ENCODE measurements around the gene ISOC1. TPM values are rescaled to one million over a fixed set of nuclear protein-coding genes. Genes with fewer than 3 reads are reported as not detected.

Gene ISOC1
- polyA plus RNA-seq, 1 donor (not counting 4 experiments of a cell fraction or from before 2014, with no cell fraction given): 26.4 TPM

DNA sequence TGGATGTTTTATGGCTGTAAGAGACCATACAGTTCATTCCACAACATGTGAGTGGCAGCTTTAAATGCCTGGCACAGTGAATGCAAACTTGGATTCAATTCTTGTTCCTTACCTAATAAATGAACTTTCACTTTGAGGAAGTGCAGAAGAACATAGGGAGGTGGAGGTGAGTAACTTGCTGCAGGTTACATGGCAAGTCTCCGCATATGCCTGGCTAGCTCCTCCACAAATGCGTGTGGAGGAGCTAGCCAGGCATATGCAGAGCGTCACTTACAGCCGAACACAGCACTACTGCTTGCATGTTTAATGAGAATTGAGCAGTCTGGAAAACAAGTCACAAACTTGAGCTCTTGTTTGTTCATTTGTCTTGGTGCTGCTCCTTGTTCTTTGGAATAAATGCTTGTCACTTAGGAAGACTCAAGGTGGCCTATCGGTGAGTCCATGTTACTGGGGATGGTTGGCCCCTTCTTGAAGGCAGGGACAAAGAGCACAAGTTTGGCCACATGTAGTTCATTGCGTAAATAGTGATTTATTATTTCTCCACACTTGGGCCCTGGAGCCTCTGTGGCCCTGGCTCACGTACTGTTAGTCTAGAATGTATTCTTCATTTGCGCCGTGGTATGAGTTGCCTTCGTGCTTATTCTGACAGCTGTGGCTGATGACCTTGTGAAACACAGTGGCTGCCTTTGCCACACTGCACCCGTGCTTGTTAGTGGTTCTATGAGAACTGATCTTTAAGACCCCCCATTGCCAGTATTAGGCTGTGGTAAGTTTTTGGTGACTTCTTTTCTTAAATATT, 3.1 kb downstream of the ISOC1 start:
- Histone ChIP-seq H3K27me3 (ENCODE audit: control insufficient read depth, extremely low read depth, insufficient read depth, low read length) (no peaks in the 10 kb centered on the region), H3K27ac (ENCODE audit: control insufficient read depth, insufficient read depth, low read length) (peak overlapping the region; percentile 38), H3K4me2 (ENCODE audit: control insufficient read depth, extremely low read depth, insufficient read depth, low read depth, low read length) (peak overlapping the region; percentile 98), H3K4me1 (ENCODE audit: control insufficient read depth, extremely low read depth, insufficient read depth, low read length) (peaks cover 31% of the 10 kb centered on the region), H2AFZ (ENCODE audit: control insufficient read depth, low read length) (peak overlapping the region; percentile 65), H3K9ac (ENCODE audit: control insufficient read depth, extremely low read depth, insufficient read depth, low read length) (peak overlapping the region; percentile 4), H3K9me3 (ENCODE audit: control insufficient read depth, low read depth, low read length) (no peaks in the 10 kb centered on the region), H3K4me3 (ENCODE audit: control insufficient read depth in 2 of 3, extremely low read depth in 1 of 3, insufficient read depth in 2 of 3, low read depth in 1 of 3, low read length in 3 of 3) (peak overlapping the region in 2 of 3 experiments; percentile 29 to 54), H3K36me3 (ENCODE audit: control insufficient read depth in 2 of 2, extremely low read depth in 1 of 2, insufficient read depth in 2 of 2, low read length in 2 of 2) (no peaks in the 10 kb centered on the region), H4K20me1 (ENCODE audit: control insufficient read depth, extremely low read depth, insufficient read depth, low read length) (no peaks in the 10 kb centered on the region), H3K9me1 (ENCODE audit: control insufficient read depth, extremely low read depth, insufficient read depth, low read length) (no peaks in the 10 kb centered on the region), H3K79me2 (ENCODE audit: control insufficient read depth, insufficient read depth, low read length) (peaks cover 24% of the 10 kb centered on the region)
- TF ChIP-seq, protein P1, sequence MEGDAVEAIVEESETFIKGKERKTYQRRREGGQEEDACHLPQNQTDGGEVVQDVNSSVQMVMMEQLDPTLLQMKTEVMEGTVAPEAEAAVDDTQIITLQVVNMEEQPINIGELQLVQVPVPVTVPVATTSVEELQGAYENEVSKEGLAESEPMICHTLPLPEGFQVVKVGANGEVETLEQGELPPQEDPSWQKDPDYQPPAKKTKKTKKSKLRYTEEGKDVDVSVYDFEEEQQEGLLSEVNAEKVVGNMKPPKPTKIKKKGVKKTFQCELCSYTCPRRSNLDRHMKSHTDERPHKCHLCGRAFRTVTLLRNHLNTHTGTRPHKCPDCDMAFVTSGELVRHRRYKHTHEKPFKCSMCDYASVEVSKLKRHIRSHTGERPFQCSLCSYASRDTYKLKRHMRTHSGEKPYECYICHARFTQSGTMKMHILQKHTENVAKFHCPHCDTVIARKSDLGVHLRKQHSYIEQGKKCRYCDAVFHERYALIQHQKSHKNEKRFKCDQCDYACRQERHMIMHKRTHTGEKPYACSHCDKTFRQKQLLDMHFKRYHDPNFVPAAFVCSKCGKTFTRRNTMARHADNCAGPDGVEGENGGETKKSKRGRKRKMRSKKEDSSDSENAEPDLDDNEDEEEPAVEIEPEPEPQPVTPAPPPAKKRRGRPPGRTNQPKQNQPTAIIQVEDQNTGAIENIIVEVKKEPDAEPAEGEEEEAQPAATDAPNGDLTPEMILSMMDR (optimal IDR thresholded peaks at IDR 0.05 in 1 of 3, IDR thresholded peaks at IDR 0.05 in 1 of 3, conservative IDR thresholded peaks at IDR 0.05 in 1 of 3; ENCODE audit: extremely low read depth in 1 of 3, insufficient read depth in 2 of 3, low read length in 3 of 3): peak in 1 of 3 experiments; percentile 30
- no peak for TF ChIP-seq EZH2 (IDR thresholded peaks at IDR 0.05; ENCODE audit: low read length)
- DNase-seq (ENCODE audit: low read depth, low spot score) (peak; percentile 26), FAIRE-seq (peak; percentile 44)
- dilution Hi-C loops (cut with MboI; ENCODE audit: extremely low pct_ligation_motif_present, low sequenced_read_pairs): no loop called here

DNA sequence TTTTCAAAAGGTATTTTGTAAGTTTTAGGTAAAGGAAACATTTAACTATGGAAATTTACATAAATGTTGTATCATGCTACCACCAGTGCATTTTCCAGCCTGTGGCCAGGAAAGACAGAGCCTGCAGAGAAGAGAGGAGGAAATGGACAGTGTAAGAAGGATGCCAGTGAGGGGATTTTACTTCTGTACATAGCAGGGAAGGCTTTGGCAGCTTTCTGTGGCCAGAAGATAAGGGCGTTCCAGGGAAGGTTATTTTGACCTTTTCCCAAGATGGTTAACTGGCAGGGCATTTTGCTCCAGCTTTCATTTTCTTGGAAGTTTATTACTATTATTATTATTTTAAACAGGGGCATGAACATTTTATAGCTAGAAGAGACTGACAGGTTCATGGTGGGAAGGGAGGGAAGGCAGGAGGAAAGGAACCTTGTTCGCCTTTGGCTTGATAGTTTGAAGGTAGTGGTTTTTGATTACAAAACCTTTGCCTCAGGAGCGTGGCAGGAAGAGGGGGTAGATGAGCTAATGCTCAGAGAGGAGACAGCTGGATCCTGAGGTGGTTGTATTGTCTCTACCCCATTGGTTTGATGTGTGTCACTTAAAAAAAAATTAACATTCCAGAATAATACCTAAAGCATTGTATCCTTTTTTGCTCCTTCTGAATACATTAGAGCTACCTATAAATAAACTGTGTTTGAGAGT, 4.1 kb downstream of the ISOC1 start:
- TF ChIP-seq EZH2 (IDR thresholded peaks at IDR 0.05; ENCODE audit: low read length): no peak
- TF ChIP-seq, protein P1 (optimal IDR thresholded peaks at IDR 0.05 in 1 of 3, IDR thresholded peaks at IDR 0.05 in 1 of 3, conservative IDR thresholded peaks at IDR 0.05 in 1 of 3; ENCODE audit: extremely low read depth in 1 of 3, insufficient read depth in 2 of 3, low read length in 3 of 3): no peak
- DNase-seq (ENCODE audit: low read depth, low spot score) (no peak), FAIRE-seq (peak; percentile 74)
- peaks cover 24% of the 10 kb centered on the region for H3K79me2 ChIP-seq (ENCODE audit: control insufficient read depth, insufficient read depth, low read length)
- H2AFZ ChIP-seq (ENCODE audit: control insufficient read depth, low read length): no peak overlapping the region
- H3K27me3 ChIP-seq (ENCODE audit: control insufficient read depth, extremely low read depth, insufficient read depth, low read length): no peaks in the 10 kb centered on the region
- peak overlapping the region; percentile 98 for H3K4me2 ChIP-seq (ENCODE audit: control insufficient read depth, extremely low read depth, insufficient read depth, low read depth, low read length)
- H3K4me1 ChIP-seq (ENCODE audit: control insufficient read depth, extremely low read depth, insufficient read depth, low read length): peaks cover 31% of the 10 kb centered on the region
- dilution Hi-C loops (cut with MboI; ENCODE audit: extremely low pct_ligation_motif_present, low sequenced_read_pairs): no loop called here
- no peaks in the 10 kb centered on the region for H3K9me1 ChIP-seq (ENCODE audit: control insufficient read depth, extremely low read depth, insufficient read depth, low read length)
- H3K4me3 ChIP-seq (ENCODE audit: control insufficient read depth in 2 of 3, extremely low read depth in 1 of 3, insufficient read depth in 2 of 3, low read depth in 1 of 3, low read length in 3 of 3): peak overlapping the region in 1 of 3 experiments; percentile 41
- no peaks in the 10 kb centered on the region for H3K9me3 ChIP-seq (ENCODE audit: control insufficient read depth, low read depth, low read length)
- no peak overlapping the region for H3K27ac ChIP-seq (ENCODE audit: control insufficient read depth, insufficient read depth, low read length)
- H4K20me1 ChIP-seq (ENCODE audit: control insufficient read depth, extremely low read depth, insufficient read depth, low read length): no peaks in the 10 kb centered on the region
- H3K9ac ChIP-seq (ENCODE audit: control insufficient read depth, extremely low read depth, insufficient read depth, low read length): no peak overlapping the region
- H3K36me3 ChIP-seq (ENCODE audit: control insufficient read depth in 2 of 2, extremely low read depth in 1 of 2, insufficient read depth in 2 of 2, low read length in 2 of 2): no peaks in the 10 kb centered on the region
